ENCODE results near the gene UBE2I.

DNA sequence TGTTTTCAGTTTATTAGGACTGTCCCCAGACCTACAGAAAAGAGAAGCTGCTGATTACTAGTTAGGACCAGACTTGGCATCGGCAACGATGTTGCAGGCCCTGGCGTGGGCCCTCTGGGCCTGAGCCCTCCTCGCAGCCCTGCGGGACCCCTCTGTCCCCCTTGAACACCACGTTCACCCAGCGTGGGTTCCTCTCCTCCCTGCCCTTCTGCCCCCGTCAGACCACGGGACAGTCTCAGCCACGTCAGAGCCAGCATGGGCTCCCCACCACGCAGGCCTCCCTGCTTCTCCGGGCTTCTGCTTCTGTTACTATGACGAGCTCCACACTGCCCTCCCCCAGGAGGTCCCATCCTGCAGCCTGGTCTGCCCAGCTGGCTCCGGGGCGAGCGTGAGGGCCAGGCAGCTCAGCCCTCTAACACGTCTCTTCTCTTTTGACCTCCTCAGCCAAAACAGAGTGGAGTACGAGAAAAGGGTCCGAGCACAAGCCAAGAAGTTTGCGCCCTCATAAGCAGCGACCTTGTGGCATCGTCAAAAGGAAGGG, 14.9 kb downstream of the UBE2I start:
- TF ChIP-seq, protein P1, sequence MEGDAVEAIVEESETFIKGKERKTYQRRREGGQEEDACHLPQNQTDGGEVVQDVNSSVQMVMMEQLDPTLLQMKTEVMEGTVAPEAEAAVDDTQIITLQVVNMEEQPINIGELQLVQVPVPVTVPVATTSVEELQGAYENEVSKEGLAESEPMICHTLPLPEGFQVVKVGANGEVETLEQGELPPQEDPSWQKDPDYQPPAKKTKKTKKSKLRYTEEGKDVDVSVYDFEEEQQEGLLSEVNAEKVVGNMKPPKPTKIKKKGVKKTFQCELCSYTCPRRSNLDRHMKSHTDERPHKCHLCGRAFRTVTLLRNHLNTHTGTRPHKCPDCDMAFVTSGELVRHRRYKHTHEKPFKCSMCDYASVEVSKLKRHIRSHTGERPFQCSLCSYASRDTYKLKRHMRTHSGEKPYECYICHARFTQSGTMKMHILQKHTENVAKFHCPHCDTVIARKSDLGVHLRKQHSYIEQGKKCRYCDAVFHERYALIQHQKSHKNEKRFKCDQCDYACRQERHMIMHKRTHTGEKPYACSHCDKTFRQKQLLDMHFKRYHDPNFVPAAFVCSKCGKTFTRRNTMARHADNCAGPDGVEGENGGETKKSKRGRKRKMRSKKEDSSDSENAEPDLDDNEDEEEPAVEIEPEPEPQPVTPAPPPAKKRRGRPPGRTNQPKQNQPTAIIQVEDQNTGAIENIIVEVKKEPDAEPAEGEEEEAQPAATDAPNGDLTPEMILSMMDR (IDR thresholded peaks at IDR 0.05) = no peak
- no peak for TF ChIP-seq POLR2A (IDR thresholded peaks at IDR 0.05)

All from Peyer's patch (tissue), 4 donors.